Upper lobe of left lung (tissue), 4 donors: Measurements from ENCODE around the gene MAPK8IP3.

Experiments
- CTCF ChIP-seq, 6 experiments: fragments of 450-650 bp in 4 of 6; fragments of 200-600 bp in 2 of 6; sonication (generic) in 2 of 6; IDR thresholded peaks; one replicate each; pipeline ENCODE4 v1.5.1; 2016 to 2019; ENCODE audit warnings: antibody characterized with exemption in 6 of 6
- EP300 ChIP-seq, 4 donors: sonication (generic); formaldehyde crosslinking; IDR thresholded peaks; one replicate each; pipeline ENCODE4 v1.5.1; 2017; ENCODE audit warnings: antibody characterized with exemption in 4 of 4, control low read depth in 2 of 4
- POLR2A ChIP-seq, 4 donors: fragments of 450-650 bp; IDR thresholded peaks; one replicate each; pipeline ENCODE4 v1.5.1; 2016 to 2017; ENCODE audit warnings: antibody characterized with exemption in 4 of 4, mild to moderate bottlenecking in 2 of 4
- POLR2AphosphoS5 ChIP-seq, 2 donors: sonication (generic); formaldehyde crosslinking; IDR thresholded peaks; one replicate each; pipeline ENCODE4 v1.5.1; 2017; ENCODE audit warnings: antibody characterized with exemption in 2 of 2

GRCh38 chr16:1809281-1809801 is 103.3 kb downstream of the MAPK8IP3 start:
- TF ChIP-seq POLR2AphosphoS5 (IDR thresholded peaks at IDR 0.05), result no peak
- no peak for TF ChIP-seq POLR2A (IDR thresholded peaks at IDR 0.05)
- TF ChIP-seq CTCF (IDR thresholded peaks at IDR 0.05), result no peak
- no peak for TF ChIP-seq EP300 (IDR thresholded peaks at IDR 0.05)
